ENCODE data around the gene CYRIA. TPM values are rescaled to one million over a fixed set of nuclear protein-coding genes. Genes with fewer than 3 reads are reported as not detected.

CYRIA gene
- total RNA-seq, 1 donor from 2014 or later, result 3.9 TPM

DNA sequence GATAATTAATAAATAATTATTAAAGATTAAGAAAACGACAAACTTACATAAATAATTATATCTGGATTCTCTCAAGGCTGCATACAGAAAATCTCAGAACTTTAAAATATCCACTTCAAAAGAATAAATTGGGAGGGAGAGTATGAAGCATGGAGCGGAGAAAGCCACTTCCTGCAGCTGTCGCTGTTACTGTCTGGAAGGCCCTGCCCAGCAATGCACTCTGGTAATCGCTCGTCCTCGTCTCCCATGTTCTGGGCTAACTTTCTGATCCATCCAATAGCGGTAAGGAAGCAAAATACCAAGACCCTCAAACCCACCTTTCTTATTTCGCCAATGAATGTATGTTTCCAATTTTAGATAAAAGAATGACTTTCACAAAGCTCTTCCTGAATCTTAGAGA, 26.7 kb downstream of the CYRIA start:
- intact Hi-C loops (cut with DNase I), result no loop called here
- ATAC-seq (ENCODE audit: poor library complexity) (no peak), DNase-seq (no peak)

DNA sequence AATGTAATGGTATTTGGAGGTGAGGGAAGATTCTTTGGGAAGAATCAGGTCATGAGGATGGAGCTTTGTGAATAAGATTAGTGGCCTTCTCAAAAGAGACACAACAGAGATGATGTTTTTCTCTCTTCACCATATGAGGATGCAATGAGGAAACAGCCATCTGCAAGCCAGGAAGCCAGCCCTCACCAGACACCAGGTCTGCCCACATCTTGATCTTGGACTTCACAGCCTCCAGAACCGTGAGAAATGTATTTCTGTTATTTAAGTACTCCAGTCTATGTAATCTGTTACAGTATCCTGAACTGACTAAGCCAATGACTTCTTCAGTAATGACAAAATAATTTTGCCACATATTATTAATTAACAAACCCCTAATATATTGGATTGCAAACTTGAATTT, 28.3 kb downstream of the CYRIA start:
- no peak for DNase-seq
- no peak for ATAC-seq (ENCODE audit: poor library complexity)
- intact Hi-C loops (cut with DNase I), result no loop called here

DNA sequence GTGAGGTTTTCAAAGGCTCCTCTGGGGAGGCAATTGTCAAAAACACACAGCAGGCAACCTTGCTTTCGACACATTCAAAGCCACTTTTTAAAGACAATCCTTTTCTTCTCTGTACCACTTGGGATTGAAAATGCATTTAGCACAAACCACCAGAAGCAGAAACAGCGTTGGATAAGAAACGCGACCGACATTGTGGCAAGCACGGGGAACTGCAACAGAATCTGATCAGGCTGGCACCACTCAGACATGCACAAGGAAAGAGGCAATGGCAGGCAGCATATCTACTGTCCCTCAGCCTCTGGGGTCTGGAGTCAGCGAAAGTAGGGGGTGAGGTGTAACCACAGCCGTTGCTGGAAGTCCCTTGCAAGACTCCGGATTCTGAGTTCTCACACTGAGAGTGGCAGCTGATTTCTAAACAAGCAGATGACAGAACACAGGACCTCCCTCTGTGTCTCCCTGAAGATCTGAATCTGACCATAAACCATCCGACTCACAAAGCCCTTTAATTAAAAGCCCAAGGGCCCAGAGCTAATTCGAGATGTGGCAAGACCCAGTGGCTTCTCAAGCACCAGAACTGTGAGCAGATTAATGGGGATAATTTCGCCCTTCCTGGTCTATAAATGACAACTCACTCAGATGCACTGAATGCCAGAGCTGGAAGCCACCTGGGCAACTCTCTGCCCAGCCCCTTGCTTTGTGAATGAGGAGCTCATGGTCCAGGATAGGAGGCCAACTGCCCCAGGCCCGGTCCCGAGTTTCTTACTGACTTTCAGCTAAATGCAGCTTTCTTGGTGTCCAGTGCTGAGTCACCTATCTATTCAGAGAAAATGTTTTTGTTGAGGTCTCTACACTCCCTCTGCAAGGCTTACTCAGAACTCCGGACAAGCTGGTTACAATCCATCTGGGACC, 29.6 kb downstream of the CYRIA start:
- intact Hi-C loops (cut with DNase I), result no loop called here
- DNase-seq, result no peak
- ATAC-seq (ENCODE audit: poor library complexity), result peak; percentile 40

DNA sequence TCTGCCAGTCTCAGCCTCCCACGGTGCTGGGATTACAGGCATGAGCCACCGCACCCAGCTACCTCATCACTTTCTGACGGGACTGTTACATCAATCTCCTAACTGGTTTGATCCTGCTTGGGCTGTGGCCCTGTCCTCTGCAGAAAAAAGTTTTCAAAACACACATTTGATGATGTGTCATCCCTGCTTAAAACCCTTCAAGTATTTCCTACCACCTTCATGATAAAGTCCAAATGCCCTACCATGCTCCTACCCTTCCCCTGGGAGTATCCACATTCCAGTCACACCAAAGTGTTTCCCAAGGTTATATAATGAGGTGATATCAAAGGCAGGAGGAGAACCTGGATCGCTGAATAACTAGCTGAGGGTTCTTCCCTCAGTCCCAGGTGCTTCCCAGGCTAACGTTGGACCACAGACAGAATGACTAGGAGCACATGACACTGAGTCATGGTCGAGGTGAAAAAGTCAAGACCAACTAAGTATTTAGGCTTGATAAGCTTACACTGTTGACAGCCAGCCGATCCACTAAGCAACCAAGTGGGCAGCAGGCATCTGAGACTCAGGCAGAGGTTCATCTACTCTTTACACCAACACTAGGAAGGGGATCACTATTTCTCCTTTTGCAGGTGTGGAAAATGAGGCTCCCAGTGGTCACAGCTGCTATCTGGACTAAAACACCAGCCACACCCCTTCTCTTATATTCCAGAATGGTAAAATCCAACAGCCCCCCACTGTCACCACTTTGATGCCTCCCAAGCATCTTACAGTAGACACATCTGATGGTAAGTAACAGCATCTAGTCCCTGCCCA, 31.8 kb downstream of the CYRIA start:
- intact Hi-C loops (cut with DNase I), result no loop called here
- ATAC-seq (ENCODE audit: poor library complexity), result no peak
- no peak for DNase-seq

DNA sequence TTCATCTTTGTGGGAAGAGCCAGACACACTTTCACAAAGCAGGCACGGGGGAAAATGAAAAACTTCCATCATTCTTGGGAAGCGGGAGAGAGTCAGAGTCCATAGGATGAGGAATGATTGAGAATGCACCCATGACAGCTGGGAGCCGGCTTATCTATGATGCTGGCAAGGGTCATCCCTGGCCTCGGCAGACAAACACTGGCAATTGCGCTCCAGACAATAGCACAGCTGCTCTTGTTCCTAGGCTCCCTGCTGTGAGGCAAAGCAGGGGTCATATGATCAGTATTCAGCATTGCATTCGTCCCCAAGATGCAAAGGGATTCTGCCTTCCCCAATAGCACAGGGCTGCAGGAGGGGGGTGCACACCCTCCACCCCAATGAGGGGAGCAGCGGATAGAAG, 33.0 kb downstream of the CYRIA start:
- ATAC-seq (ENCODE audit: poor library complexity) (no peak), DNase-seq (no peak)
- intact Hi-C loops (cut with DNase I), result no loop called here

DNA sequence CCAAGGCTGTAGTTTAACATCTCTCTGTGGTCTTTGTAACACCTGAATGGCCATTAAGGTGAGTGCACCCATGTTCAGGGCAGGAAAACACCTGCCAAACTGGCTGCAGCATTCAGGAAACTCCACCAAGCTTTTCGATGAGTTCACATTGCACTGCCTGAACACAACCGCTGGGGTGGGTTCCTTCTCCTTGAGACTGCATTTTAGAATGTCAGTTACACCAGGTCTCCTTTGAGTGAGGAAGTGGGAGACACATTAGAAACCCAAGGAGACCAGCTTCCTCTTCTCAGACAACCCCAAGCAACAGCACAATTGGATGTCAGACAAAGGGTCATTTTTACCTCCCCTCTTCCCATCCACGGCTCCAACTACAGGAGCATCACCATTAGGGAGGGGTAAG, 35.2 kb downstream of the CYRIA start:
- intact Hi-C loops (cut with DNase I), result no loop called here
- no peak for DNase-seq
- no peak for ATAC-seq (ENCODE audit: poor library complexity)

DNA sequence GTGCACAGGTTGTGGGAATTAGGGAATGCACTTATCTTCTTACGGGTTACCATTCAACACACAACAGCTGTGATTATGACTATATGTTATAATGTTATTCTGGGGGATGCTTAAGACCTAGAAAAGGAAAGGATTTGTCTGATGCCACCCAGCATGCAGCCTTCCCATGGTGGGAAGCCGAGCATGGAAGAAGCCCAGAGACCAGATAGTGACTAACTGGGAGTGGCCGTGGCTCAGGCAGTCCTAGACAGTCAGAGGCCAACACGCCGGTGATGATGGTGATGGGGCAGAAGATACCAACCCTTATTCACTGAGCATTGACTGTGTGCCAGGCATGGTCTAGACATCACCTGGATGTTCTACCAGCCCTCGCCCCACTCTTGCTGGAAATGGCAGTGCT, 35.9 kb downstream of the CYRIA start:
- intact Hi-C loops (cut with DNase I), result no loop called here
- DNase-seq (no peak), ATAC-seq (ENCODE audit: poor library complexity) (no peak)

DNA sequence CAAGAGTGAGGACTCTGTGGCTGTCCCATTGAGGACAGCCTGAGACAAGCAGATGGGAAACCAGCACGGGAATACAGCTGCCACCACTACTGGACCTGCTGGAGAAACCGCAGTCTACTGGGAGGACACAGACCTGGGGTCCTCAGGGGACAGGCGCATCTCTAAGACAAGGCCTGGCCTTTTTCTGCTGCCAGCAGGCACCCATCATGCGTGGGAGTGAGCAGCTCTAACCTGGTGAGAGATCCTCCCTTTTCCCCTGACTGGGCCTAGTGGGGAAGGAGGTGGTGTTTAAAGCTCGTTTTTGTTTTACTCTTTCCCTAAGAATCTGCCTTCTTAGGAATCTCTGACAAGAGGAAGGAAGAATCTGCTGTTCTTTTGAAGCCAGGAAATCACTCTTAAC, 36.6 kb downstream of the CYRIA start:
- ATAC-seq (ENCODE audit: poor library complexity) (no peak), DNase-seq (no peak)
- intact Hi-C loops (cut with DNase I), result no loop called here

DNA sequence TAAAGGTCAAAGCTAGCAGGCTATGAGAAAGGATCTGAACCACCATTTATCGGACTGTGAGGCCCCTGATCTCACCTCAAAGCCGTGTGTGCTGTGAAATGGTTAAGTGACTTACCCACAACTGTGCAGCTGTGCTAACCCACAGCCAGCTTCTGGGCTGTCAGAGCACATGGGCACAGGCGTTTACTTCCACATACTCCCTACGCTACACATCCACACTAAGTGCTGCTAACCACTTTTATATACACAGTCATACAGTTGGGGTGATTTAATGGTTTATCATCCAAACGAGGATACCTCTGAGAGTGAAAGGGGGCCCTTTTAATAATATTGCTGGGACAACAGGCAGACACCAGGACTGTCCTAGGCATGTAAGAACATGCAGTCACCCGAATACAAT, 37.3 kb downstream of the CYRIA start:
- intact Hi-C loops (cut with DNase I), result no loop called here

DNA sequence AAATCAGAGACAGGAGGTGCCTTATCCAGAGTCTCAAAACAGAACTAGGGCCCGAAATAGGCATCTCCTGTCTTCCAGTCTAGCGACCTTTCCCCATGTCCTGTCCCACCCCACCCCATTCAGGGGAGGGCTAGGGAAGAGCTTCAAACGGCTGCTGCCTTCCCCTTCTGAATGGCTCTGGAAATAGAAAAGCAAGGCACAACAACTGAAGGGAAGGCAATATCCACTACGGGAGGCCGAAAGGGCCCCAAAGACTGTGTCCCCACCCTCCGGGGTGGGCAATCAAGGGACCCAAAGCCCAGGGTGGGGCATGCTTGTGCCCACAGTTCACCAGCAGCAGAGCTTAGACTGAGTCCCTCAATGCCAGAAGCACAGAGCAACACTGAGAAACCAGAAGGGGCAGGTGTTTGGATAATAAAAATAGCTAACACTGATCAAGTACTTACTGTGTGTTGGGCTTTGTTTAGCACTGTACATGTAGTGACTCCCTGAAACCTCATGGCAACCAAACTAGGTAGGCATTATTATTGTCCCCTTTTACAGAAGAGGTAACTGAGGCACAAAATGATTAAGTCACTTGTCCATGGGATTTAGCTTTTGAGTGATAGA, 38.5 kb downstream of the CYRIA start:
- intact Hi-C loops (cut with DNase I), result no loop called here
- DNase-seq, result no peak
- no peak for ATAC-seq (ENCODE audit: poor library complexity)

More for the DNA sequence above, 37.3 kb downstream of the CYRIA start:
- ATAC-seq (ENCODE audit: poor library complexity) (no peak), DNase-seq (no peak)

DNA sequence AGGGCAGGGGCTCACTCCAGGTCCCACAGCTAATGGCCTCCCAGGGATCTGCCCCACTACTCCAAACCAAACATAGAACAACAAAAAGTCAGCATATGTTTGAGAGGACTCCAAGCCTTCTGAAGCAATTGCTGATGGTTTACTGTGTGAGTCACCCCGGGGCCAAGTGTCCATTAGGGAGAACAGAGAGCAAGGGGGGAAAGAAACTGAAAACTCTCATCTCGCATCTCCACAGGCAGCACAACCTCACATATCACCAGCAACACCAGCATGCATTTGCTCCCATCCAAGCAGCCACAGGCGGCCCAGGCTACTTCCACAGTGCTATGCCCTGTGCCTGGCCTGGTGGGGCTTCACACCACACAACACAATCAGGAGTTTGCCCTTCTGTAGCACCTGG, 39.1 kb downstream of the CYRIA start:
- ATAC-seq (ENCODE audit: poor library complexity) (peak; percentile 45), DNase-seq (no peak)
- intact Hi-C loops (cut with DNase I), result no loop called here

DNA sequence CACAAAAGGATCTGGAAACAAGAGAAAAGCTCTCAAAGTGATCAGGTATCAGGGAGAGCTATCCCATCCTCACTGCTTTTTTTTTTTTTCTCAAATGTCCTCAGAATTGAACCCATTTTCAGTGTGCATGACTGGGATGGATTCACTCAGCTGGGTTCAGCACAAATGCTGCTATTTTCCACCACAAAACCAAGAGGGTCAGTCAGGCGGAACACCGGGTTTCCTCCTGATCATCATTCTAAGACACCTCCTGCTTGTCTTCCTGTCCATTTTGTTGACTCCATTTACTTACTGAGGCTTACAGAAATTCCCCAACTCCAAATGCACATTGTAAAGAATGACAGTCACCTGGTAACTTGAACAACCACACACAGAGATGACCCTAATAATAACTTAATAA, 39.9 kb downstream of the CYRIA start:
- intact Hi-C loops (cut with DNase I), result no loop called here
- DNase-seq, result no peak
- no peak for ATAC-seq (ENCODE audit: poor library complexity)

DNA sequence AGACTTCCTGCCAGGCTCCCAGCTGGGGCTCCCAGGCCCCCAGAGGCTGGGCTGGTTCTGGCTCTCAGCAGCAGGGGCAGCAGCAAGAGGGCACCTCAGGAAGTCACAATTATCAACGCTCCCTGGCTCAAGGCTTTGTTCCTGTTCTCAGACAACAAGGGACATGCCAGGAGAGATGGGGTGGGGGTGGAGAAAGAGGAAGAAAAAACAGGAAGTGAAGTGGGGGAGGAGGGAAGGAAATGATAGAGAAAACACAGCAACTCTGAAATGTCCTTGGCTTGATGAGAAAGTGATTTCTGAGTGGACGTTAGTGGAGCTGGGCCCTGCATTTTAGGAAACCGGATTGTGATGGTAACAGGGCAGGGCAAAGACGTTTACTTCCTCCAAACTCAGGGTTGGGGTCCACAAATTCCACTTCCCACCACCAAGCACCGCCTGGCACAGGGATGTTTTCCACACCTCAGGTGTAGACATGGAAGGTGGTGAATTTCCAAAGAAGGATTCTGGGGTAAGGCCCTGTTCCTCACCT, 40.4 kb downstream of the CYRIA start:
- intact Hi-C loops (cut with DNase I), result no loop called here
- DNase-seq (no peak), ATAC-seq (ENCODE audit: poor library complexity) (peak; percentile 70)

DNA sequence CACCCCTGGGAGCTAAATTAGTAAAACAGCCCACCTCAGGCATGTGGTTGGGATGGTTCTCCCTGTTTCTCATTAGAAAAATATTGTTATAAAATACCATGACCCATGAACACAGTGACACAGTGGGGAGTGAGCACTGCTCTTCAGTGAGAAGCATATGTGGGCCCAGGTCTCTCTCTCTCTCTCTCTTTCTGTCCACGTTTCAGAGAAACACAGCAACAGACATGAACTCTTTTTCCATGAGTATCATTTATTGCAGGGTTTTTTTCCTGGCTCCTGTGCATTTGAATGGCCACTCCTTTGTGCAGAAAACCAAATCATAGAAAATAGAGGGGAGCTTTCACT, 41.2 kb downstream of the CYRIA start:
- no peak for ATAC-seq (ENCODE audit: poor library complexity)
- no peak for DNase-seq
- intact Hi-C loops (cut with DNase I), result no loop called here

DNA sequence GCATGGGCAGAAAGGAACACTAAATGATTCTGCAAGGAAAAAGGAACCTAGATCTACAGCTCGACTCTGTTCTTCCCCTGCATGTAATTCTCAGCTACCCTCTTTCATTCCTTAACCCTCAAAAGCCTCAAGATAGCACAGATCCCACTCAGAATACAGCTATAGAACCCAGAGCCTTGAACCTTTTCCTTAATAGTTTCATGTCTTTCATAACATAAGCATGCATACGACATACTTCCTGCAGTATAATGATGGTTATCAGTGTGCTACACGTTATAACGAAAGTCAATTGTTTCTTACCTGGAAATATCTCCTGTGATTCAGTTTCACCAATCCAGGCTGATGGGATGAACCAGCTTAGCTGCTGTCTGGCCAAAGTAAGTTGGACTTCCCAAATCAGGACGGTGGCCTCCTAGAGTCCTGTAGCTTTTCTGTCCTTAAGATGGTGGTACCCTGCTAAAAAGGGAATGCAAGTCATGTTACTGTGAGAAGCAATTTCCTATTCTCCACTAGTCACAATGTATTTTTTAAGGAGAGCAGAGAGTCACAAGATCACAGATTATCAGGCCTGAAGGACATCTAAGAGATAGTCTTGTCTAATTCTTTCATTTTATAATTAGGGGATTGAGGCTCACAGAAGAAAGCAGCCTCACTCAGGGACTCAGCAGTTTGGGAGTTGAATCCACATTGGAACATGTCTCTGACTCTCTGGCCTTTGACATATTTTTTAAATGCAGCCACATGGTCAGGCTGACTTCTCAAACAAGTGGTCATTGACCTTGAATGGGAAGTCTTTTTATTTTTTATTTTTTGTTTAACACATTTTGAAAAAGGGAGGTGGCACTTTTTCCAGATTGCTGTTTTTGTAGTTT, 41.8 kb downstream of the CYRIA start:
- intact Hi-C loops (cut with DNase I), result no loop called here
- no peak for DNase-seq
- ATAC-seq (ENCODE audit: poor library complexity), result no peak

DNA sequence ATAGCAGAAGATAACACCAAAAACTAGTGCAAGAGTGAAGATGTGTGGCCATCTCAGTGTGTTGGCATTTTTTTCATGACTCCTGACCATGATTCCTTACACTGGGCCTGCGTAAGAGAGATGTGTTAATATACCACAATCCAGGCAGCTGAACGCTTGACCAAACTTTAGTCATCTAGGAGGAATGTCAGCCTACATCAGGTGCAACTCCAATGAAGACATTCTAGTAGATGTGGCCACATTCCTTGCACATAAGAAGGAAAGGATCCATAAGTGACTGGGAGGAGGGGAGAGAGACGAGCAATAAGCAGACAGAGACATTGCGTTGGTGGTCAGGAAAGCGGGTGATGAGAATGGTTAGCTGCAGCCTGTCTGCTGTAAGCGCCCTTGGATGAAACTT, 42.6 kb downstream of the CYRIA start:
- ATAC-seq (ENCODE audit: poor library complexity) (no peak), DNase-seq (no peak)
- intact Hi-C loops (cut with DNase I), result no loop called here

DNA sequence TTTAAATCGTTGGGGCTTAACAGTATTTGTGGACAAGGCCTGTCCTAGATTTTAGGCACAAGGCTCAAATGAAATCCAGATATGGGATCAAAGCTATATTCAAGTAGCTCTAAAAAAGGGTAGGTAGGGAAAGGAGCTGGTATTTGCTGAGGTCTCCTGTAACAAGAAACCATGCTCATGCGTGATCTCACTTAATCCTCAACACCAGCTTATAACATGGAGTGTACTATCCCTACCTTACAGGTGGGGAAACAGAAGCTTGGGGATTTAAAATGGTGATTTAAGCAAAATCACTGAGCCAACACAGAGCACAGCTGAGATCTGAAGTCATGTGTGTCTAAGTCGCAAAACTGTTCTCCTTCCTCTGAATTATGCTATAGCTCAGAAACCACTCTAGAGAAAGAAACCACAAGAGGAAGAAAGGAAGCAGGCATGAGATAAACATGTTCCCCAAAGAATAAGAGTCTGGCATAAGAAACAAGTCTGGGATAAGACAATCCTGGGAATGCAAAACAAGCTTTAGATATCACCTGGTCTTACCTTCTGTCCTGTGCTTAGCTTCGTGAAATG, 43.1 kb downstream of the CYRIA start:
- ATAC-seq (ENCODE audit: poor library complexity), result peak; percentile 36

DNA sequence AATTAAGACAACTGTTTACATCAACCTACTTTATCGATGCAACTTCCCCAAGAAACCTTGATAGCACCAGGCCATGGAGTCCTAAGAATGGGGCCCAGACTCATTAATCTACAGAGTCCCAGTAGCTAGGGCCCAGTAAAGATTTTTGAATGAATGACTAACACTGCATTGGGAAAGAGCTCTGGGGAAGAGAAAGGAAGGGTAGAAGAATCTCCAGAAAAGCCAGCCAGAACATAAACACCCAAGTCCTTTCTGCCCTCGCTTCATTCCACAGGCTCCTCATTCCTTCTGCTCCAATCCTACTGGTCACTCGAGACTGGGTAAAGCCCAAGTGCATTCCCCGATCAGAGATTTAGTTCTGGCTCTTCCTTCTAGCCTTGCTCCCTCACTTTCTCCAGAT, 44.3 kb downstream of the CYRIA start:
- DNase-seq (no peak), ATAC-seq (ENCODE audit: poor library complexity) (no peak)
- intact Hi-C loops (cut with DNase I), result no loop called here

More for the DNA sequence above, 43.1 kb downstream of the CYRIA start:
- intact Hi-C loops (cut with DNase I), result no loop called here
- DNase-seq, result no peak
